ENCODE measurements around the gene HSPB9. TPM values are rescaled to one million over a fixed set of nuclear protein-coding genes. Genes with fewer than 3 reads are reported as not detected.

The HSPB9 gene
- total and polyA plus RNA-seq, 9 of the 15 experiments (the other 6 are each of a cell fraction or from before 2014, with no cell fraction given): 0.04 to 0.16 (median 0.08) TPM; not detected in 3

DNA sequence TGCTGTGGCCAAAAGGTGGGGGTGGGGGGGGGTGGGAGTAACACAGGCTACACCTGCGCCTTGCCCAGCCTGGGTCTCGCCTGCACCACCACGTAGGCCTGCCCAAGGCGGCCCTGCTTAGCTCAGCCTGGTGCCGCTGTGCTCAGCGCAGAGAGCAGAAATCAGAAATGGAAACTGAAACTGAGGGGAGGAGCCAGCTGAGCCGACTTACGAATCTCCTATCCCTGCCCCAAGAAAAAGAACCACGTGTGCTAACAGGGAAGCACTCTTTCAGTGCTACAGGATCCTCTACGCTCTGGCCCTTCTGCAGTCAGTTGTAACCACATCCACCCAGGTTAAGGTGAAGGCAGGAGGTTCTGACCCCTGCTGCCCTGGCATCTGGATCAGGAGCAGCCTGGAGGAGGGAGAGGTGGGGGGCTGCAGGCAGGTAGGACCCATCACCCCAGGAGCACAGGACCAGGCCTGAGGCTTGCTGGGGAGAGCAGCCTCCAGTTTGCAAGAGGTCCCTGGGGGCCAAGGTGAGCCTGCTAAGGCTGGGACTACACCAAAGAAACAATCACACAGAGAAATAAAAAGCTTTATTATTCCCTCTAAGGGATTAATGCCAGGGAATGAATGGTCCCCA, 9.9 kb upstream of the HSPB9 start, which contains the start of gene DHX58 (continued):
- TF ChIP-seq, protein P1, sequence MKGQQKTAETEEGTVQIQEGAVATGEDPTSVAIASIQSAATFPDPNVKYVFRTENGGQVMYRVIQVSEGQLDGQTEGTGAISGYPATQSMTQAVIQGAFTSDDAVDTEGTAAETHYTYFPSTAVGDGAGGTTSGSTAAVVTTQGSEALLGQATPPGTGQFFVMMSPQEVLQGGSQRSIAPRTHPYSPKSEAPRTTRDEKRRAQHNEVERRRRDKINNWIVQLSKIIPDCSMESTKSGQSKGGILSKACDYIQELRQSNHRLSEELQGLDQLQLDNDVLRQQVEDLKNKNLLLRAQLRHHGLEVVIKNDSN (CRISPR knock-in tag; IDR thresholded peaks at IDR 0.05): peak; percentile 89
- no peak for TF ChIP-seq HDAC2 (IDR thresholded peaks at IDR 0.05)
- TF ChIP-seq MEF2D (tag; conservative IDR thresholded peaks at IDR 0.05; ENCODE audit: low read depth): no peak
- TF ChIP-seq GABPB1 (CRISPR knock-in tag; IDR thresholded peaks at IDR 0.05): no peak
- TF ChIP-seq, protein P2, sequence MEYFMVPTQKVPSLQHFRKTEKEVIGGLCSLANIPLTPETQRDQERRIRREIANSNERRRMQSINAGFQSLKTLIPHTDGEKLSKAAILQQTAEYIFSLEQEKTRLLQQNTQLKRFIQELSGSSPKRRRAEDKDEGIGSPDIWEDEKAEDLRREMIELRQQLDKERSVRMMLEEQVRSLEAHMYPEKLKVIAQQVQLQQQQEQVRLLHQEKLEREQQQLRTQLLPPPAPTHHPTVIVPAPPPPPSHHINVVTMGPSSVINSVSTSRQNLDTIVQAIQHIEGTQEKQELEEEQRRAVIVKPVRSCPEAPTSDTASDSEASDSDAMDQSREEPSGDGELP (CRISPR knock-in tag; IDR thresholded peaks at IDR 0.05; ENCODE audit: borderline replicate concordance): peak; percentile 40
- TF ChIP-seq, protein P3, sequence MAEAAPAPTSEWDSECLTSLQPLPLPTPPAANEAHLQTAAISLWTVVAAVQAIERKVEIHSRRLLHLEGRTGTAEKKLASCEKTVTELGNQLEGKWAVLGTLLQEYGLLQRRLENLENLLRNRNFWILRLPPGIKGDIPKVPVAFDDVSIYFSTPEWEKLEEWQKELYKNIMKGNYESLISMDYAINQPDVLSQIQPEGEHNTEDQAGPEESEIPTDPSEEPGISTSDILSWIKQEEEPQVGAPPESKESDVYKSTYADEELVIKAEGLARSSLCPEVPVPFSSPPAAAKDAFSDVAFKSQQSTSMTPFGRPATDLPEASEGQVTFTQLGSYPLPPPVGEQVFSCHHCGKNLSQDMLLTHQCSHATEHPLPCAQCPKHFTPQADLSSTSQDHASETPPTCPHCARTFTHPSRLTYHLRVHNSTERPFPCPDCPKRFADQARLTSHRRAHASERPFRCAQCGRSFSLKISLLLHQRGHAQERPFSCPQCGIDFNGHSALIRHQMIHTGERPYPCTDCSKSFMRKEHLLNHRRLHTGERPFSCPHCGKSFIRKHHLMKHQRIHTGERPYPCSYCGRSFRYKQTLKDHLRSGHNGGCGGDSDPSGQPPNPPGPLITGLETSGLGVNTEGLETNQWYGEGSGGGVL (CRISPR knock-in tag; IDR thresholded peaks at IDR 0.05): no peak
- TF ChIP-seq CHD2 (IDR thresholded peaks at IDR 0.05; ENCODE audit: low read depth, low read length): no peak
- TF ChIP-seq ZNF146 (CRISPR knock-in tag; IDR thresholded peaks at IDR 0.05; ENCODE audit: unreplicated experiment): no peak
- TF ChIP-seq, protein P4, sequence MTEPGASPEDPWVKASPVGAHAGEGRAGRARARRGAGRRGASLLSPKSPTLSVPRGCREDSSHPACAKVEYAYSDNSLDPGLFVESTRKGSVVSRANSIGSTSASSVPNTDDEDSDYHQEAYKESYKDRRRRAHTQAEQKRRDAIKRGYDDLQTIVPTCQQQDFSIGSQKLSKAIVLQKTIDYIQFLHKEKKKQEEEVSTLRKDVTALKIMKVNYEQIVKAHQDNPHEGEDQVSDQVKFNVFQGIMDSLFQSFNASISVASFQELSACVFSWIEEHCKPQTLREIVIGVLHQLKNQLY (CRISPR knock-in tag; conservative IDR thresholded peaks at IDR 0.05): no peak
- TF ChIP-seq HNRNPUL1 (IDR thresholded peaks at IDR 0.05; ENCODE audit: low read length): no peak
- TF ChIP-seq U2AF1 (optimal IDR thresholded peaks at IDR 0.05; ENCODE audit: low read depth, low read length): no peak
- no peak for TF ChIP-seq TRIM28 (IDR thresholded peaks at IDR 0.05)
- TF ChIP-seq, protein P5, sequence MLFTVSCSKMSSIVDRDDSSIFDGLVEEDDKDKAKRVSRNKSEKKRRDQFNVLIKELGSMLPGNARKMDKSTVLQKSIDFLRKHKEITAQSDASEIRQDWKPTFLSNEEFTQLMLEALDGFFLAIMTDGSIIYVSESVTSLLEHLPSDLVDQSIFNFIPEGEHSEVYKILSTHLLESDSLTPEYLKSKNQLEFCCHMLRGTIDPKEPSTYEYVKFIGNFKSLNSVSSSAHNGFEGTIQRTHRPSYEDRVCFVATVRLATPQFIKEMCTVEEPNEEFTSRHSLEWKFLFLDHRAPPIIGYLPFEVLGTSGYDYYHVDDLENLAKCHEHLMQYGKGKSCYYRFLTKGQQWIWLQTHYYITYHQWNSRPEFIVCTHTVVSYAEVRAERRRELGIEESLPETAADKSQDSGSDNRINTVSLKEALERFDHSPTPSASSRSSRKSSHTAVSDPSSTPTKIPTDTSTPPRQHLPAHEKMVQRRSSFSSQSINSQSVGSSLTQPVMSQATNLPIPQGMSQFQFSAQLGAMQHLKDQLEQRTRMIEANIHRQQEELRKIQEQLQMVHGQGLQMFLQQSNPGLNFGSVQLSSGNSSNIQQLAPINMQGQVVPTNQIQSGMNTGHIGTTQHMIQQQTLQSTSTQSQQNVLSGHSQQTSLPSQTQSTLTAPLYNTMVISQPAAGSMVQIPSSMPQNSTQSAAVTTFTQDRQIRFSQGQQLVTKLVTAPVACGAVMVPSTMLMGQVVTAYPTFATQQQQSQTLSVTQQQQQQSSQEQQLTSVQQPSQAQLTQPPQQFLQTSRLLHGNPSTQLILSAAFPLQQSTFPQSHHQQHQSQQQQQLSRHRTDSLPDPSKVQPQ (CRISPR knock-in tag; IDR thresholded peaks at IDR 0.05; ENCODE audit: borderline replicate concordance): no peak
- no peak for TF ChIP-seq NFIX (CRISPR knock-in tag; IDR thresholded peaks at IDR 0.05; ENCODE audit: low read depth)
- TF ChIP-seq DNMT1 (IDR thresholded peaks at IDR 0.05): no peak
- no peak for TF ChIP-seq SIN3B (IDR thresholded peaks at IDR 0.05; ENCODE audit: low read depth)
- no peak for TF ChIP-seq ZNF124 (CRISPR knock-in tag; IDR thresholded peaks at IDR 0.05)
- TF ChIP-seq, protein P6, sequence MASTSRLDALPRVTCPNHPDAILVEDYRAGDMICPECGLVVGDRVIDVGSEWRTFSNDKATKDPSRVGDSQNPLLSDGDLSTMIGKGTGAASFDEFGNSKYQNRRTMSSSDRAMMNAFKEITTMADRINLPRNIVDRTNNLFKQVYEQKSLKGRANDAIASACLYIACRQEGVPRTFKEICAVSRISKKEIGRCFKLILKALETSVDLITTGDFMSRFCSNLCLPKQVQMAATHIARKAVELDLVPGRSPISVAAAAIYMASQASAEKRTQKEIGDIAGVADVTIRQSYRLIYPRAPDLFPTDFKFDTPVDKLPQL (IDR thresholded peaks at IDR 0.05; ENCODE audit: extremely low read depth, insufficient read length): no peak
- TF ChIP-seq HCFC1 (IDR thresholded peaks at IDR 0.05; ENCODE audit: low read depth, low read length): no peak; the same call in 1 of the 2 replicates
- peak; percentile 29; the same call in 1 of the 2 replicates for TF ChIP-seq MXI1 (IDR thresholded peaks at IDR 0.05; ENCODE audit: low read depth, low read length)
- peak; percentile 73 for TF ChIP-seq MYC (IDR thresholded peaks at IDR 0.05; ENCODE audit: low read depth, low read length)
- no peak for TF ChIP-seq MYC (CRISPR knock-in tag; IDR thresholded peaks at IDR 0.05; ENCODE audit: borderline replicate concordance, low read depth)
